ENCODE results near the gene CHMP5.

CHMP5 gene

DNA sequence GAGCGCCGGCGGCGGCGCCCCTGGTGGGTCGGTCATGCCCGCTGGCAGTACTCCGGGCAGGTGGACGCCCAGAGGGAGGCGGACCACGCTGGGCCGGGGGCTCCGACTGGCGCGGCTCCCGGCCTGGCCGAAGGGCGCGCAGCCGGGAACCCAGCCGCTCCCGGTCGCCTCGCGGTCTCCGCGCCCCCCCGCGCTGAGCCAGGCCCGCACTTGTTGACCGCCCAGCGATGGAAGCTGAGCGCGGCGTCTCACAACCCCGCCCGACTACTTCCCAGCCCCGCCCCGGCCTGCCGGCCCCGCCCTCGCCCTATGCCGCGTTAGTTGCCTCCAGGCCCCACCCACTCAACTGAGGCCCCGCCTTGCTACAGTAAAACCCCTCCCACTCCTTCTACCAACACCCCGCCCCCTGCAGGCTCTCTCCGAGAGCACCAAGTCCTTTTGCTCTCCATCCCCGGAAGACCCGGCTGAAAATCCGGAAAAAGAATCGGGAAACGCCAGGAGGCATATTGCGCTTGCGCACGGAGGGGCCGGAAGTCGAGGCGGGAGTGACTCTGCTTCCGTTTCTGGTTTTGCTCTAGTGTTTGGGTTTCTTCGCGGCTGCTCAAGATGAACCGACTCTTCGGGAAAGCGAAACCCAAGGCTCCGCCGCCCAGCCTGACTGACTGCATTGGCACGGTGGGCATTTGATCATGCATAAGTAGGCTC is at the start of gene CHMP5, which contains the start of gene BAG1:
CHMP5 (plus strand) TSS at position 577 of the 705 bp plus-strand sequence; CDS start at position 607, 30 bp downstream.
BAG1 (minus strand) TSS at position 236 of the 705 bp plus-strand sequence.
- Mint-ChIP-seq H3K4me1 (ENCODE audit: low read depth) (peaks cover 41% of the 10 kb centered on the region), H3K36me3 (ENCODE audit: low read depth) (peaks cover 86% of the 10 kb centered on the region), H3K9me3 (no peaks in the 10 kb centered on the region), H3K27me3 (no peaks in the 10 kb centered on the region), H3K4me3 (peak within 1 kb of the TSS; percentile 84), H3K27ac (peak within 1 kb of the TSS; percentile 93)
- intact Hi-C loops (cut with micrococcal nuclease) = loop anchor here (1.0 to 2.0 kb wide), 3 partner anchors 36 to 188 kb away; partner anchors contain the start of genes B4GALT1 and SMU1

DNA sequence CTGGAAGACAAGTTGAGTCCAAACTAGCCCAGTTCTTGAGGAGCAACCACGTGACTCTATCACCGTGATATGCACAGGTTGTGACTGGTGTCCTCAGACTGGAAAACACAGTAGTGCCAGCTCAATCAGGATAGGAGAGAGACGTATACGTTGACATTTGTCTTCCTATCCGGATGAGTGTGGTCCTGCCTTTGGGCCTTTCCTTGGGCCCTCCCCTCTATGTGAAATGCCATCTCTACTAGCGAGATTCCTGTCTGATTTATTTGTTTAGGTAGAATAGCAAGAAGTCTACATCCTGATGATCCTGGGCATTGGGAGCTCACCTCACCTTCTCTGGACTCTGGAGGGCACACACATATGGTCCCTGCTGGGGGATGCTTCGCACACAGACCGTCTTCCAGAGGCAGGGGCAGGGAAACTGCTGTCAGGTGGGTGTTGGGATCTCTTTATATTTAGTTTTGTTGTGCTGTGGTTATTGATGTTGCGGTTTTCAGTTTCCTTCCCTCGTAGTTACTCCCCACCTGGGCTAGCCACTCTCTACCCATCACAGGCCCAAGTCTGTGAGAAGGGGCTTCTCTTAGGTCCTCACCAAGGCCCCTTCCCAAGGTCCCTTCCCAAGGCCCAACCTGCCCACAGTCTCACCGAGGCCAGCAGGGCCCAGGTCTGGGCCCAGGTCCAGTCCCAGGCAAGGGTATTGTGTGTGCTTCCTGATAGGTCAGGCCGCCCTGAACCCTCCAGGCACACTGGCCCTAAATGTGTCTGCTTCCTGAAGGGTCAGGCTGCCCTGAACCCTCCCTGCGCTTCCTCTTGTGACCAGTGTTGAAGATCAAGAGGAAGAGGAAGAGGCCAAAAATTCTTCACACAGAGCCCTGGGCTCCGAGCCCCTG is 43.9 kb upstream of the CHMP5 start:
- Mint-ChIP-seq H3K9me3 (no peaks in the 10 kb centered on the region), H3K4me3 (no peak overlapping the region), H3K27ac (peak overlapping the region; percentile 89), H3K27me3 (no peaks in the 10 kb centered on the region), H3K4me1 (ENCODE audit: low read depth) (peaks cover 35% of the 10 kb centered on the region), H3K36me3 (ENCODE audit: low read depth) (no peaks in the 10 kb centered on the region)
- intact Hi-C loops (cut with micrococcal nuclease) = no loop called here

DNA sequence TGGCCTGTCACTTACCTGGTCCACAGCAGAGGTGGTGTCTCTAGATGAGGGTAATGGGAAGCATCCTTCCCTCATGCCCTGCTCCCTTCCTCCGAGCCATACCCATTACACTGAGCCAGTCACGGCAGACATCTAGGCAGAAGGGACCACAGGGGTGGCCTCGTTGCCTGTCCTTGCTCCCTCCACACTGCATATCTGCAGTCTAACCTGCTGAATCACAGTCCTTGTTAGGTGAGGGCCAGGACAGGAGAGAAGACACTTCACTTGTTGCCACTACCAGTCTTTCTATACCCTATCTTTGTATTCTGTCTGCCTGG is 43.3 kb upstream of the CHMP5 start:
- Mint-ChIP-seq H3K27me3 (no peaks in the 10 kb centered on the region), H3K4me1 (ENCODE audit: low read depth) (peaks cover 41% of the 10 kb centered on the region), H3K36me3 (ENCODE audit: low read depth) (no peaks in the 10 kb centered on the region), H3K9me3 (no peaks in the 10 kb centered on the region), H3K27ac (peak overlapping the region; percentile 89), H3K4me3 (no peak overlapping the region)
- intact Hi-C loops (cut with micrococcal nuclease) = no loop called here

DNA sequence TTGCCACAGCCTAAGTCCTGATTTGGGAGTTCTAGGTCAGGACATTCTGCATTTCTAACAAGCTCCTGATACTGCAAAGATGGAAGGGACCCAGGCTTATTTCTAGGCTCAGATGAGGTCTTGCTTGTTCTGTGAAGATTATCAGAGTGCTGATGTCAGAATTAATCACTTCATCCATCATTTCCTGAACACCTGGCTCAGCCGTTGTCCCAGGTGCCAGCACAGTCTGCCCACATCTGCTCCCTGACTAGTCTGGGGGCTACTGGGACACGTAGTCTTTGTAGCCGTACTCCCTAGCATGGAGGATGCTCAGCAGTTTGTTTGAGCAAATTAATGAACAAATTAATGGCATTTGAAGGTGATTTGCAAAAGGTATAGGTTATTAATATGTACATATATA is 42.8 kb upstream of the CHMP5 start:
- H3K9me3 Mint-ChIP-seq = no peaks in the 10 kb centered on the region
- H3K36me3 Mint-ChIP-seq (ENCODE audit: low read depth) = no peaks in the 10 kb centered on the region
- no peak overlapping the region for H3K4me3 Mint-ChIP-seq
- peaks cover 46% of the 10 kb centered on the region for H3K4me1 Mint-ChIP-seq (ENCODE audit: low read depth)
- no peaks in the 10 kb centered on the region for H3K27me3 Mint-ChIP-seq
- H3K27ac Mint-ChIP-seq = no peak overlapping the region
- intact Hi-C loops (cut with micrococcal nuclease) = no loop called here

DNA sequence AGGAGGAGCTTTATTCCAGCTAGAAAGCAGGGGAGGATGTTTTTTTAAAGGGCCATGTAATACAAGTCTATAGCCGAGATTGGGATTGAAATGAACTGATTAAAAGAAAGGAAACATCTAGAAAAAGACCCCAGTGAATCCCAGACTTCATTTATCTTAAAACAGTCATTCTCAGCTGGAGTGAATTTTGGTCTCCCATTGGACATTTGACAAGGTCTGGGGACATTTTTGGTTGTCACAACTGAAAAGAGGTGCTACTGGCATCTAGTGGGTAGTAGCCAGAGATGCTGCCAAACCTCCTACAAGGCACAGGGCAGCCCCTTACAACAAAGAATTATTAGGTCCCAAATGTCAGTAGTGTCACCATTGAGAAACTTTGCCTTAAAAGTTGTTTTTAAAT is 41.2 kb upstream of the CHMP5 start:
- intact Hi-C loops (cut with micrococcal nuclease) = no loop called here
- Mint-ChIP-seq H3K27ac (peak overlapping the region; percentile 14), H3K36me3 (ENCODE audit: low read depth) (no peaks in the 10 kb centered on the region), H3K4me3 (no peak overlapping the region), H3K27me3 (no peaks in the 10 kb centered on the region), H3K4me1 (ENCODE audit: low read depth) (peaks cover 62% of the 10 kb centered on the region), H3K9me3 (no peaks in the 10 kb centered on the region)

DNA sequence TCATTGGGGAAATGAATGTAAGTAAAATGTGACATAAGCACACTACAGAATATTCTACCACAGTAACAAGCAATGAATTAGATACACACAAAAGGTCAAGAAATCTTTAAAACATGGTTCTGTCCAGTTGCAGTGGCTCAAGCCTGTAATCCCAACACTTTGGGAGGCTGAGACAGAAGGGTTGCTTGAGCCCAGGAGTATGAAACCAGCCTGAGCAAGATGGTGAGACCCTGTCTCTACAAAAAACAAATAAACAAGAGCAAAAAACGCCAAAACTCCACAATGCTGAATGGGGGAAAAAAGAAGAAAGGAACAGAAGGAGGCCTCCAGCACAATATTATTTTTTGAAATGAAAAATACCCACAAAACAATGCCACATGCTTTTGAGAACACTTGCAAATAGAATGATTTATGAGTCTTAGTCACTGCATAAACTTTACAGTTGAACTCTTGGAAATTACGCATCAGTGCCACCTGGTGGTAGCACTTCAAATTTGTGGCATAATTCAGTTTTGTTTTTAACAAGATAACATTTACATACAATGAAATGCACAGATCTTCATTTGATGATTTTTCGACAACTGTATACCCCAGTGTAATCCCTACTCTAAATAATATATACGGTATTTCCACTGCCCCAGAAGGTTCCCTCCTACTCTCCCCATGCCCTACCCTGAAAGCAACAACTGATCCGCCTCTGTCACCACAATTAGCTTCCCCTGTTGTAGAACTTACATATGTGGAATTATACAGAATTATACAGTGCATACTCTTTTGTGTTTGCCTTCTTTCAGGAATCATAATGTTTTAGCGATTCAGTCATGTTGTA is 39.3 kb upstream of the CHMP5 start:
- intact Hi-C loops (cut with micrococcal nuclease) = loop anchor here (1.0 to 2.0 kb wide), 2 partner anchors 67 to 144 kb away; no protein-coding TSS in a partner anchor
- H3K27me3 Mint-ChIP-seq = no peaks in the 10 kb centered on the region
- H3K4me1 Mint-ChIP-seq (ENCODE audit: low read depth) = peaks cover 62% of the 10 kb centered on the region
- H3K4me3 Mint-ChIP-seq = peak overlapping the region; percentile 4
- no peaks in the 10 kb centered on the region for H3K9me3 Mint-ChIP-seq
- H3K36me3 Mint-ChIP-seq (ENCODE audit: low read depth) = no peaks in the 10 kb centered on the region
- peak overlapping the region; percentile 90 for H3K27ac Mint-ChIP-seq

DNA sequence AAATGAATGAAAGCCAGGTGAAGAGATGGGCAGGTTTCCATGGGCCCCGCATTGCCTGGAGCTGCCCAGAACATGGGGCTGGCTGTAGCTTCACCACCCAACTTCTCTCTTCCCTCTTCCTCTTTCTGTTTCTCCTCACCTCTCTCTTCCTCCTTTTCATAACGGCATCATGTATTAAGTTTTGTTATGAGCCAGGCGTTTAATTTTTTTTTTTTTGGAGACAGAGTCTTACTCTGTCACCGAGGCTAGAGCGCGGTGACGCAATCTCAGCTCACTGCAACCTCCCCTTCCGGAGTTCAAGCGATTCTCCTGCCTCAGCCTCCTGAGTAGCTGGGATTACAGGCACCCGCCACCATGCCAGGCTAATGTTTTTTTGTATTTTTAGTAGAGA is 37.8 kb upstream of the CHMP5 start:
- Mint-ChIP-seq H3K36me3 (ENCODE audit: low read depth) (no peaks in the 10 kb centered on the region), H3K4me3 (peak overlapping the region; percentile 13), H3K27me3 (no peaks in the 10 kb centered on the region), H3K4me1 (ENCODE audit: low read depth) (peaks cover 53% of the 10 kb centered on the region), H3K9me3 (no peaks in the 10 kb centered on the region), H3K27ac (peak overlapping the region; percentile 90)
- intact Hi-C loops (cut with micrococcal nuclease) = loop anchor here (2.0 kb wide), 1 partner anchor 68 kb away; no protein-coding TSS in a partner anchor

DNA sequence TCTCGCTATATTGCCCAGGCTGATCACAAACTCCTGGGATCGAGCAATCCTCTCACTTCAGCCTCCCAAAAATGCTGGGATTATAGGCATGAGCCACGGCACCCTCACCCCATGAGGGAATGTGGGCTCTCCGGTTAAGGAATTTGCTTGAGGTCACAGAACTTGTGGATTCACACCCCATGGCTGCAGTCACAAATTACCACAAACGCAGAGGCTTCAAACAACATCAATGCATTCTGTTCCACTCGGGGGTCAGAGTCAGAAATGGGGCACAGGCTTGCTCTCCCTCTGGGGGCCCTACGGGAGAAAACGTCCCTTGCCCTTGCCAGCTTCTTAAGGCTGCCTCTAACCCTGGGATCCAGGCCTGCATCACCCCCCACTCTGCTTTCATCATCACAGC is 37.1 kb upstream of the CHMP5 start:
- H3K9me3 Mint-ChIP-seq = no peaks in the 10 kb centered on the region
- H3K4me1 Mint-ChIP-seq (ENCODE audit: low read depth) = peaks cover 56% of the 10 kb centered on the region
- intact Hi-C loops (cut with micrococcal nuclease) = loop anchor here (1.0 to 2.0 kb wide), 2 partner anchors 37 to 69 kb away; partner anchors contain the start of gene BAG1
- H3K27ac Mint-ChIP-seq = peak overlapping the region; percentile 90
- H3K27me3 Mint-ChIP-seq = no peaks in the 10 kb centered on the region
- H3K4me3 Mint-ChIP-seq = no peak overlapping the region
- H3K36me3 Mint-ChIP-seq (ENCODE audit: low read depth) = no peaks in the 10 kb centered on the region

DNA sequence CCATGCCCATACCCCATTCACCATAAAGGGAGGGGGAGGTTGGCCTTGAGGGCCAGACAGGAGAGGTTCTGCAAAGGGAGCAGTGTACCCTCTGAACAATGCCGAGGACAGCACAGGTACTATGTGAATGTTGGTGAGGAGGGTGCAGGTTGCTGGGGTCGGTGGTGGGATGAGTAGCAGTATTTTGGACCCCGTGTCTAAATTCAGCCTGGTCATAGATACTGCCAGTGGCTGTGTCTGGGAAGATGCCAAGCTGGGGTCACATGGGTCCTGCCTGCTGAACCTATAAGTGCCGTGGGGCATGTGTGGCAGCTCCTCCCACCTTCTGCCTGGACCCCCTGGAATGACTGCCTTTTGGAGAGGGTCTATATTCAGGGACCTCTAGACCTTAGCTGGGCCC is 36.2 kb upstream of the CHMP5 start:
- no peak overlapping the region for H3K4me3 Mint-ChIP-seq
- no peaks in the 10 kb centered on the region for H3K9me3 Mint-ChIP-seq
- peak overlapping the region; percentile 90 for H3K27ac Mint-ChIP-seq
- H3K4me1 Mint-ChIP-seq (ENCODE audit: low read depth) = peaks cover 53% of the 10 kb centered on the region
- no peaks in the 10 kb centered on the region for H3K36me3 Mint-ChIP-seq (ENCODE audit: low read depth)
- intact Hi-C loops (cut with micrococcal nuclease) = loop anchor here (1.0 kb wide), 1 partner anchor 36 kb away; the partner anchor contains the start of gene BAG1
- H3K27me3 Mint-ChIP-seq = no peaks in the 10 kb centered on the region

DNA sequence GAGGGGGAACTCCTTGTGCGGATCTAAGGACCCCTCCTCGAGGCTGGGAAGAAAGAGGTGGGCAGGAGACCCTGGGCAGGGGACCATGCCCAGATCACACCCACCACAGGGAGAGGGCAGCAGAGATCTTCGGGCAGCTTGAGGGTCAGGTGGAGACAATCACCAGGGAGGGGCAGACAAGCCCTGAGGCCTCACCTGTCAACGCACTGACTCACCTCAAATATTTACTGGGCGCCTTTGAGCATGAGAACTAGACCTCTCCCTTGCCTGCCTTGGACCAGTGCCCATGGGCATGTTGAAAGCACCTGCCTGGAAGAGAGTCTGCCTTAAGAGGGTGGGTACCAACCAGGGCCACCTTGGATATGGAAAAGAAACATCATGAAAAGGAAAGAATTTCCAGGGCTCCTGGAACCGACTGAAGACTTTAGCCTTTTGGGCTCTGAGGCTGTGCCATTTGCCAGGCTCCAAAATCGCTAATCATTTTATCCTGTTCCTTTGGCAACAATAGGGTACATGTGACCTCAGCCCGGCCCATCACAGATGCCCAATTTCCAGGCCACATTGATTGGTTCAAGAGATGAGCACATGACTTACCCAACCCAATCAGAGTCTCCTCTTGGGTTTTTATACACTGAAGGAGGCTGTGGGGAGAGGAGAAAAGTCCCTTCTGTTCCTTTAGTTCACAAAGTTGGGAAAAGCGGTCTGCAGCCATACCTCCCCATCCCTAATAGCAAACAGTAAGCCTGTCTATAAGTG is 35.3 kb upstream of the CHMP5 start:
- H3K27ac Mint-ChIP-seq = peak overlapping the region; percentile 35
- intact Hi-C loops (cut with micrococcal nuclease) = no loop called here

DNA sequence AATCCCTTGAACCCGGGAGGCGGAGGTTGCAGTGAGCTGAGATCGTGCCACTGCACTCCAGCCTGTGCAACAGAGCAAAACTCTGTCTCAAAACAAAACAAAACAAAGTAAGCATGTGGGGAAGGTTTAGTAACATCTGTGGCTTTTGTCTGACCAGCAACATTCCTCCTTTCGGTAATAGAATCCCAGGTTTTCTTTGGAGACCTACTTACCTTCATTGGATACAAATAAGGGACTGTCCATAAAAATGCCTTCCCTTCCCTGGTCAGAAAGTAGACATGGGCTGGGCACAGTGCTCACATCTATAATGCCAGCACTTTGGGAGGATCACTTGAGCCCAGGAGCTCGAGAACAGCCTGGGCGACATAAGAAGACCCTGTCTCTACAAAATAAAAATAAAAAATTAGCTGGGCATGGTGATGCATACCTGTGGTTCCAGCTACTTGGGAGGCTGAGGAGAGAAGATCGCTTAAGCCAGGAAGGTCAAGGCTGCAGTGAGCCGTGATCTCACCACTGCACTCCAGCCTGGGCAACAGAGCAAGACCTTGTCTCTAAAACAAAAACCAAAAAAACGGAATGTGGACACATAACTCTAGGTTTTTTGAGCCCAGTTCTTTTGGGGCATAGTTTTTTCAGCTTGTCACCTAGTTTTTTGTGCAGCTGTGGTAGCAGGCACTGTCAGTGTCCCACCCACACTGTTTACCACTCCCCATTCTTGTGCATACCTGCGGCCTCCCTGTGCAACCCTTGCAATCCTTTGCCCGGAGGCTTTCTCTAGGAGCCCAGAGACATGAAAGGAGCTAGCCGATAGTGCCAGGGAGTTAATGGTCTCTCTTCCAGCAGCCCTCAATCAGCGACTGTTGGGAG is 33.9 kb upstream of the CHMP5 start:
- Mint-ChIP-seq H3K4me3 (no peak overlapping the region), H3K27ac (no peak overlapping the region), H3K9me3 (no peaks in the 10 kb centered on the region), H3K27me3 (peaks cover 1% of the 10 kb centered on the region), H3K4me1 (ENCODE audit: low read depth) (peaks cover 49% of the 10 kb centered on the region), H3K36me3 (ENCODE audit: low read depth) (no peaks in the 10 kb centered on the region)
- intact Hi-C loops (cut with micrococcal nuclease) = no loop called here

More for the DNA sequence above, 35.3 kb upstream of the CHMP5 start:
- Mint-ChIP-seq H3K27me3 (no peaks in the 10 kb centered on the region), H3K4me1 (ENCODE audit: low read depth) (peaks cover 57% of the 10 kb centered on the region), H3K9me3 (no peaks in the 10 kb centered on the region), H3K36me3 (ENCODE audit: low read depth) (no peaks in the 10 kb centered on the region), H3K4me3 (no peak overlapping the region)

DNA sequence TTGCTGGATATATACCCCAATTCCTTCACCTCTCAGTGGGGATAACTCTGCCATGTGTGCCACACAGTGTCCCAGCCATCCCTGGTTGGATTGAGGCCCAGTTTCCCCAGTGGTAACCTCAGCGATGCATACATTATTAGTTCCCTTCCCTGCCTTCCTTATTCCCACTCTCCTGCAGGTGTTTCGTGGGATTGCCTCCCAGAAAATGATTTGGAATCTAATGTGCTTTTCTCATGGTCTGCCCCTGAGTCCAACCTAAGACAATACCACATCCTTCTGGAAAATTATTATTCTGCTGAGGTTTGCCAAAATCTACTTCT is 33.3 kb upstream of the CHMP5 start:
- no peak overlapping the region for H3K27ac Mint-ChIP-seq
- H3K4me3 Mint-ChIP-seq = no peak overlapping the region
- peaks cover 43% of the 10 kb centered on the region for H3K4me1 Mint-ChIP-seq (ENCODE audit: low read depth)
- no peaks in the 10 kb centered on the region for H3K9me3 Mint-ChIP-seq
- peaks cover 2% of the 10 kb centered on the region for H3K27me3 Mint-ChIP-seq
- no peaks in the 10 kb centered on the region for H3K36me3 Mint-ChIP-seq (ENCODE audit: low read depth)
- intact Hi-C loops (cut with micrococcal nuclease) = no loop called here
